SK-N-SH (cell line): ENCODE results near the gene STAM2.

ENCODE experiments used
- FOXJ3 ChIP-seq: sonication (generic); formaldehyde crosslinking; IDR thresholded peaks from 2 replicates; pipeline ENCODE4 v1.5.1; 2020; ENCODE audit warnings: mild to moderate bottlenecking, missing genetic modification reagents
- RAD21 ChIP-seq: IDR thresholded peaks from 2 replicates; pipeline ENCODE4 v1.6.1; 2012; ENCODE audit warnings: mild to moderate bottlenecking, low read length
- TF ChIP-seq, protein P1 (sequence below): fragments of 200-600 bp; sonication (generic); IDR thresholded peaks from 2 replicates; pipeline ENCODE4 v1.6.1; 2017; ENCODE audit warnings: antibody characterized with exemption, mild to moderate bottlenecking, moderate library complexity

DNA sequence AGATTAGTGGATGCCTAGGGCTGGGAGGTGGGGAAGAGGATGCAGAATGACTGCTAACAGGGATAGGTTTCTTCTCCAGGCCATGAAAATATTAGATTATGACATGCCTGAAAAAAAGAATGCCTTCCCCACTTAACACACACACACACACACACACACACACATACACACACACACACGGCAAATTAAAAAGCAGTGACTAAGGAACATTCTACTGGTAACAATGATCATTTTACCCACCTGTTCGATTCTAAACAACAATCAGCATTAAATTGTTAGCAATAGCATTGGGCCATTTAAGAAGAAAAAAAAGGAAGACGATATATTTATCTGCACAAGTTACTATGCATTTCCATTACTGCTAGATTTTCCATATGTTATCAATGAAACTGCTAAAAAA, 87.6 kb downstream of the STAM2 start:
- TF ChIP-seq, protein P1, sequence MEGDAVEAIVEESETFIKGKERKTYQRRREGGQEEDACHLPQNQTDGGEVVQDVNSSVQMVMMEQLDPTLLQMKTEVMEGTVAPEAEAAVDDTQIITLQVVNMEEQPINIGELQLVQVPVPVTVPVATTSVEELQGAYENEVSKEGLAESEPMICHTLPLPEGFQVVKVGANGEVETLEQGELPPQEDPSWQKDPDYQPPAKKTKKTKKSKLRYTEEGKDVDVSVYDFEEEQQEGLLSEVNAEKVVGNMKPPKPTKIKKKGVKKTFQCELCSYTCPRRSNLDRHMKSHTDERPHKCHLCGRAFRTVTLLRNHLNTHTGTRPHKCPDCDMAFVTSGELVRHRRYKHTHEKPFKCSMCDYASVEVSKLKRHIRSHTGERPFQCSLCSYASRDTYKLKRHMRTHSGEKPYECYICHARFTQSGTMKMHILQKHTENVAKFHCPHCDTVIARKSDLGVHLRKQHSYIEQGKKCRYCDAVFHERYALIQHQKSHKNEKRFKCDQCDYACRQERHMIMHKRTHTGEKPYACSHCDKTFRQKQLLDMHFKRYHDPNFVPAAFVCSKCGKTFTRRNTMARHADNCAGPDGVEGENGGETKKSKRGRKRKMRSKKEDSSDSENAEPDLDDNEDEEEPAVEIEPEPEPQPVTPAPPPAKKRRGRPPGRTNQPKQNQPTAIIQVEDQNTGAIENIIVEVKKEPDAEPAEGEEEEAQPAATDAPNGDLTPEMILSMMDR: no peak
- TF ChIP-seq RAD21: no peak
- no peak for TF ChIP-seq FOXJ3 (CRISPR knock-in tag)
